C4-2B (cell line): ENCODE results near the gene NUP98.
"Not testable (repeated sequence)": the region's sequence is repeated elsewhere in the genome, so short reads cannot be mapped to it uniquely, and the experiment has no call there.

Experiments used
- H3K27ac ChIP-seq: fragments of 450-650 bp; 2 replicates; pipeline ENCODE4 v1.5.1; 2017
- CTCF ChIP-seq: fragments of 450-650 bp; conservative IDR thresholded peaks from 2 replicates; pipeline ENCODE4 v1.5.1; 2017; ENCODE audit warnings: mild to moderate bottlenecking
- ZFX ChIP-seq: fragments of 450-650 bp; IDR thresholded peaks from 2 replicates; pipeline ENCODE4 v1.6.1; 2017

NUP98 gene

GRCh38 chr11:3645552-3645951 lies 151.8 kb downstream of the NUP98 start:
- TF ChIP-seq CTCF = no peak
- no peak for TF ChIP-seq ZFX
- H3K27ac ChIP-seq = no peak overlapping the region

GRCh38 chr11:3644817-3645235 lies 152.5 kb downstream of the NUP98 start, which contains the start of gene ART1:
Gene ART1, plus strand, starts transcription at chr11:3645128. Its CDS starts 14,086 bp downstream, at chr11:3659214.
- H3K27ac ChIP-seq = no peak within 1 kb of the TSS

GRCh38 chr11:3643102-3643546 lies 154.2 kb downstream of the NUP98 start:
- not testable (repeated sequence) for H3K27ac ChIP-seq

More at GRCh38 chr11:3644817-3645235, 152.5 kb downstream of the NUP98 start, which contains the start of gene ART1:
- no peak for TF ChIP-seq CTCF
- no peak for TF ChIP-seq ZFX

GRCh38 chr11:3642071-3642951 lies 155.0 kb downstream of the NUP98 start:
- H3K27ac ChIP-seq = no peak overlapping the region
- TF ChIP-seq CTCF (no peak), ZFX (no peak)

GRCh38 chr11:3641701-3642070 lies 155.7 kb downstream of the NUP98 start, which contains the start of gene ART5:
Gene ART5, minus strand, starts transcription at chr11:3641992. Its CDS starts 130 bp downstream, at chr11:3641862.
- no peak for TF ChIP-seq ZFX
- TF ChIP-seq CTCF = no peak
- H3K27ac ChIP-seq = no peak within 1 kb of the TSS

GRCh38 chr11:3641191-3641590 lies 156.2 kb downstream of the NUP98 start:
- no peak for TF ChIP-seq CTCF
- no peak for TF ChIP-seq ZFX
- no peak overlapping the region for H3K27ac ChIP-seq

- TF ChIP-seq CTCF (no peak), ZFX (no peak)
- no peak overlapping the region for H3K27ac ChIP-seq
These were observed 157.5 kb downstream of the NUP98 start for GRCh38 chr11:3639841-3640240.
